ENCODE data around the gene TNS1.

The TNS1 gene

GRCh38 chr2:217933617-217933993, 69.2 kb downstream of the TNS1 start:
- TF ChIP-seq EZH2phosphoT487 (IDR thresholded peaks at IDR 0.05; ENCODE audit: low read length) (no peak), CTCF (IDR thresholded peaks at IDR 0.05; ENCODE audit: low read length) (no peak), EZH2 (optimal IDR thresholded peaks at IDR 0.05; ENCODE audit: low read depth, low read length) (no peak)
- Histone ChIP-seq H3K27me3 (replicated peaks; ENCODE audit: insufficient read depth, low read length) (peaks cover 6% of the 10 kb centered on the region; the same call in 1 of the 2 replicates), H3K9ac (ENCODE audit: low read length) (no peak overlapping the region), H3K27ac (ENCODE audit: low read length) (no peak overlapping the region), H3K9me2 (replicated peaks; ENCODE audit: insufficient read depth, low read length) (no peaks in the 10 kb centered on the region), H3K4me1 (ENCODE audit: low read length) (no peaks in the 10 kb centered on the region), H3K4me3 (ENCODE audit: low read length) (no peak overlapping the region), H2AFZ (ENCODE audit: low read length) (no peak overlapping the region), H3K79me2 (ENCODE audit: low read length) (no peaks in the 10 kb centered on the region), H4K20me1 (ENCODE audit: insufficient read depth, low read length) (no peaks in the 10 kb centered on the region), H3F3A (ENCODE audit: insufficient read depth, low read length) (no peaks in the 10 kb centered on the region), H3K36me3 (replicated peaks; ENCODE audit: insufficient read depth, low read length) (no peaks in the 10 kb centered on the region), H3K9me3 (replicated peaks; ENCODE audit: insufficient read depth, low read length) (no peaks in the 10 kb centered on the region), H3K4me2 (ENCODE audit: low read depth, low read length) (no peak overlapping the region)
- DNase-seq = no peak

- H2AFZ ChIP-seq (ENCODE audit: low read length) = no peak overlapping the region
- no peak for DNase-seq
- H3K4me1 ChIP-seq (ENCODE audit: low read length) = no peaks in the 10 kb centered on the region
- H3K79me2 ChIP-seq (ENCODE audit: low read length) = no peaks in the 10 kb centered on the region
- no peak for TF ChIP-seq EZH2phosphoT487 (IDR thresholded peaks at IDR 0.05; ENCODE audit: low read length)
- TF ChIP-seq EZH2 (optimal IDR thresholded peaks at IDR 0.05; ENCODE audit: low read depth, low read length) = no peak
- TF ChIP-seq CTCF (IDR thresholded peaks at IDR 0.05; ENCODE audit: low read length) = no peak
- peaks cover 6% of the 10 kb centered on the region; the same call in 1 of the 2 replicates for H3K27me3 ChIP-seq (replicated peaks; ENCODE audit: insufficient read depth, low read length)
- no peak overlapping the region for H3K4me2 ChIP-seq (ENCODE audit: low read depth, low read length)
- H3K9me2 ChIP-seq (replicated peaks; ENCODE audit: insufficient read depth, low read length) = no peaks in the 10 kb centered on the region
- no peaks in the 10 kb centered on the region for H3K36me3 ChIP-seq (replicated peaks; ENCODE audit: insufficient read depth, low read length)
- no peak overlapping the region for H3K4me3 ChIP-seq (ENCODE audit: low read length)
- H4K20me1 ChIP-seq (ENCODE audit: insufficient read depth, low read length) = no peaks in the 10 kb centered on the region
- no peaks in the 10 kb centered on the region for H3F3A ChIP-seq (ENCODE audit: insufficient read depth, low read length)
- H3K9me3 ChIP-seq (replicated peaks; ENCODE audit: insufficient read depth, low read length) = no peaks in the 10 kb centered on the region
- no peak overlapping the region for H3K27ac ChIP-seq (ENCODE audit: low read length)
- H3K9ac ChIP-seq (ENCODE audit: low read length) = no peak overlapping the region
Observed at GRCh38 chr2:217932803-217933616, 69.8 kb downstream of the TNS1 start.

GRCh38 chr2:217931846-217932560, 70.8 kb downstream of the TNS1 start:
- Histone ChIP-seq H3K27me3 (replicated peaks; ENCODE audit: insufficient read depth, low read length) (peaks cover 6% of the 10 kb centered on the region; the same call in 1 of the 2 replicates), H3F3A (ENCODE audit: insufficient read depth, low read length) (no peaks in the 10 kb centered on the region), H3K9me3 (replicated peaks; ENCODE audit: insufficient read depth, low read length) (no peaks in the 10 kb centered on the region), H4K20me1 (ENCODE audit: insufficient read depth, low read length) (no peaks in the 10 kb centered on the region), H3K36me3 (replicated peaks; ENCODE audit: insufficient read depth, low read length) (no peaks in the 10 kb centered on the region), H2AFZ (ENCODE audit: low read length) (no peak overlapping the region), H3K79me2 (ENCODE audit: low read length) (no peaks in the 10 kb centered on the region), H3K9ac (ENCODE audit: low read length) (no peak overlapping the region), H3K4me2 (ENCODE audit: low read depth, low read length) (no peak overlapping the region), H3K4me3 (ENCODE audit: low read length) (no peak overlapping the region), H3K27ac (ENCODE audit: low read length) (no peak overlapping the region), H3K9me2 (replicated peaks; ENCODE audit: insufficient read depth, low read length) (no peaks in the 10 kb centered on the region), H3K4me1 (ENCODE audit: low read length) (no peaks in the 10 kb centered on the region)
- DNase-seq = no peak
- no peak for TF ChIP-seq CTCF (IDR thresholded peaks at IDR 0.05; ENCODE audit: low read length)
- no peak for TF ChIP-seq EZH2phosphoT487 (IDR thresholded peaks at IDR 0.05; ENCODE audit: low read length)
- TF ChIP-seq EZH2 (optimal IDR thresholded peaks at IDR 0.05; ENCODE audit: low read depth, low read length) = no peak

All from MM.1S (cell line).